Adrenal gland (tissue), 5 donors: Measurements from ENCODE around the gene KAT6B.

ENCODE experiments used
- POLR2A ChIP-seq, 2 donors: fragments of 450-650 bp; IDR thresholded peaks; one replicate each; pipeline ENCODE4 v1.6.1; 2017; ENCODE audit warnings: antibody characterized with exemption in 2 of 2, mild to moderate bottlenecking in 2 of 2, moderate library complexity in 1 of 2
- TF ChIP-seq, protein P1 (sequence below), 6 experiments: fragments of 450-650 bp in 4 of 6; fragments of 200-600 bp in 2 of 6; sonication (generic) in 1 of 6; IDR thresholded peaks; 1 replicate in 5 of 6; 2 replicates in 1 of 6; pipeline versions ENCODE4 v1.5.1 to v1.8.0; 2016 to 2021; ENCODE audit warnings: antibody characterized with exemption in 6 of 6, mild to moderate bottlenecking in 2 of 6, moderate library complexity in 1 of 6
- donor health status: DM: no; HTN: no; CAD: no.

- TF ChIP-seq, protein P1, sequence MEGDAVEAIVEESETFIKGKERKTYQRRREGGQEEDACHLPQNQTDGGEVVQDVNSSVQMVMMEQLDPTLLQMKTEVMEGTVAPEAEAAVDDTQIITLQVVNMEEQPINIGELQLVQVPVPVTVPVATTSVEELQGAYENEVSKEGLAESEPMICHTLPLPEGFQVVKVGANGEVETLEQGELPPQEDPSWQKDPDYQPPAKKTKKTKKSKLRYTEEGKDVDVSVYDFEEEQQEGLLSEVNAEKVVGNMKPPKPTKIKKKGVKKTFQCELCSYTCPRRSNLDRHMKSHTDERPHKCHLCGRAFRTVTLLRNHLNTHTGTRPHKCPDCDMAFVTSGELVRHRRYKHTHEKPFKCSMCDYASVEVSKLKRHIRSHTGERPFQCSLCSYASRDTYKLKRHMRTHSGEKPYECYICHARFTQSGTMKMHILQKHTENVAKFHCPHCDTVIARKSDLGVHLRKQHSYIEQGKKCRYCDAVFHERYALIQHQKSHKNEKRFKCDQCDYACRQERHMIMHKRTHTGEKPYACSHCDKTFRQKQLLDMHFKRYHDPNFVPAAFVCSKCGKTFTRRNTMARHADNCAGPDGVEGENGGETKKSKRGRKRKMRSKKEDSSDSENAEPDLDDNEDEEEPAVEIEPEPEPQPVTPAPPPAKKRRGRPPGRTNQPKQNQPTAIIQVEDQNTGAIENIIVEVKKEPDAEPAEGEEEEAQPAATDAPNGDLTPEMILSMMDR (IDR thresholded peaks at IDR 0.05): no peak
- TF ChIP-seq POLR2A (IDR thresholded peaks at IDR 0.05): no peak
These were observed 239.9 kb downstream of the KAT6B start for GRCh38 chr10:75066271-75066670.
